ENCODE measurements around the gene NLGN1.

DNA sequence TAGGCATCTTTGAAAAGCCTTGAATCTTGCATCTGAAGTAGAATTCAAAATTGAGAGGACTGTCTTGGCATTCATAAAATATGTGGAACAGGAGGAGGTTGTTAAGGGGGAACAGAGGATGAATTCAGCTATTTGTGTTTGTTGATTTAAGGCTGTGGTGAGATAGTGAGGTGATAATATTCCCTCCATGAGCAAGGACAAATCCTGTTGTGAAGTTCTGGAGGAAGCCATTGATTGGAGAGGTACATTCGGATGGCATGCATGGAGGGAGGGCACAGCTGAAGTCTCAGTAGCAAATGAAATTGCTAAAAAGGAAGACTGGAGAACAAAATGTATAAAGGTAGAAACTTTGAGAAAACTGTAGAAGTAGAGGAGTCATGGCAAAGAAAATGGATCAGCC, 443.8 kb downstream of the NLGN1 start:
- TF ChIP-seq CTCF (IDR thresholded peaks at IDR 0.05 in 2 of 3, conservative IDR thresholded peaks at IDR 0.05 in 1 of 3; ENCODE audit: borderline replicate concordance in 1 of 3, insufficient read depth in 1 of 3, low read depth in 2 of 3, low read length in 2 of 3) (no peak), CEBPB (IDR thresholded peaks at IDR 0.05; ENCODE audit: low read depth) (no peak), SRF (IDR thresholded peaks at IDR 0.05; ENCODE audit: low read depth) (no peak)
